ENCODE data around the gene HOXC13.

The HOXC13 gene

GRCh38 chr12:53959314-53959713, 20.7 kb downstream of the HOXC13 start:
- intact Hi-C loops (cut with DNase I; ENCODE audit: low total_unique reads) = no loop called here
- peaks cover 0 to 31% (median 19%) of the 10 kb centered on the region in 4 donors for H3K4me1 ChIP-seq

GRCh38 chr12:53960187-53961024, 21.8 kb downstream of the HOXC13 start:
- intact Hi-C loops (cut with DNase I; ENCODE audit: low total_unique reads) = no loop called here
- peak overlapping the region; percentile 17 to 23 for H3K4me3 ChIP-seq
- peaks cover 0 to 36% (median 16%) of the 10 kb centered on the region in 4 donors for H3K4me1 ChIP-seq

More at GRCh38 chr12:53959314-53959713, 20.7 kb downstream of the HOXC13 start:
- H3K36me3 ChIP-seq = no peaks in the 10 kb centered on the region
- DNase-seq = no peak
- no peak overlapping the region for H3K4me3 ChIP-seq
- no peaks in the 10 kb centered on the region for H3K9me3 ChIP-seq
- H3K27ac ChIP-seq = no peak overlapping the region
- TF ChIP-seq CTCF (IDR thresholded peaks at IDR 0.05) = no peak
- peaks cover 5 to 31% of the 10 kb centered on the region in 2 donors for H3K27me3 ChIP-seq

GRCh38 chr12:53961025-53961761, 22.6 kb downstream of the HOXC13 start:
- DNase-seq = peak in 1 of 2 donors; percentile 65
- Histone ChIP-seq H3K4me1 (peaks cover 0 to 40% (median 15%) of the 10 kb centered on the region in 4 donors), H3K27me3 (peaks cover 0 to 13% of the 10 kb centered on the region in 2 donors), H3K36me3 (no peaks in the 10 kb centered on the region), H3K9me3 (no peaks in the 10 kb centered on the region), H3K27ac (peak overlapping the region; percentile 64 to 66), H3K4me3 (peak overlapping the region; percentile 17 to 23)
- intact Hi-C loops (cut with DNase I; ENCODE audit: low total_unique reads) = no loop called here
- no peak for TF ChIP-seq CTCF (IDR thresholded peaks at IDR 0.05)

More at GRCh38 chr12:53960187-53961024, 21.8 kb downstream of the HOXC13 start:
- Histone ChIP-seq H3K36me3 (no peaks in the 10 kb centered on the region), H3K27ac (peak overlapping the region; percentile 64 to 66), H3K27me3 (peaks cover 0 to 20% of the 10 kb centered on the region in 2 donors), H3K9me3 (no peaks in the 10 kb centered on the region)
- no peak for TF ChIP-seq CTCF (IDR thresholded peaks at IDR 0.05)
- DNase-seq = peak in 1 of 2 donors; percentile 61

GRCh38 chr12:53963005-53963404, 24.4 kb downstream of the HOXC13 start:
- H3K9me3 ChIP-seq = no peaks in the 10 kb centered on the region
- intact Hi-C loops (cut with DNase I; ENCODE audit: low total_unique reads) = no loop called here
- TF ChIP-seq CTCF (IDR thresholded peaks at IDR 0.05) = no peak
- no peaks in the 10 kb centered on the region for H3K36me3 ChIP-seq
- H3K4me1 ChIP-seq = peaks cover 0 to 44% (median 14%) of the 10 kb centered on the region in 4 donors
- peak overlapping the region; percentile 94 to 95 for H3K27ac ChIP-seq
- peaks cover 0 to under 1% of the 10 kb centered on the region in 2 donors for H3K27me3 ChIP-seq
- no peak for DNase-seq
- peak overlapping the region; percentile 62 to 77 for H3K4me3 ChIP-seq

- Histone ChIP-seq H3K27ac (peak overlapping the region; percentile 94 to 95), H3K4me3 (peak overlapping the region; percentile 62 to 77), H3K9me3 (no peaks in the 10 kb centered on the region), H3K27me3 (no peaks in the 10 kb centered on the region), H3K36me3 (no peaks in the 10 kb centered on the region), H3K4me1 (peaks cover 0 to 48% (median 14%) of the 10 kb centered on the region in 4 donors)
- intact Hi-C loops (cut with DNase I; ENCODE audit: low total_unique reads) = no loop called here
- TF ChIP-seq CTCF (IDR thresholded peaks at IDR 0.05) = no peak
- peak in 1 of 2 donors; percentile 60 for DNase-seq
These were observed 25.0 kb downstream of the HOXC13 start for GRCh38 chr12:53963434-53964314.

Measured in tibial artery (tissue), 4 donors.